ENCODE data around the gene PRSS3.

- TF ChIP-seq GABPB1 (CRISPR knock-in tag; IDR thresholded peaks at IDR 0.05), result no peak
- no peak for TF ChIP-seq SMAD3 (CRISPR knock-in tag; IDR thresholded peaks at IDR 0.05; ENCODE audit: borderline replicate concordance)
- TF ChIP-seq ZBTB43 (CRISPR knock-in tag; IDR thresholded peaks at IDR 0.05), result no peak
- TF ChIP-seq CTCF (IDR thresholded peaks at IDR 0.05), result no peak
- no peak for TF ChIP-seq AFF4 (CRISPR knock-in tag; IDR thresholded peaks at IDR 0.05; ENCODE audit: borderline replicate concordance)
These were observed 45.0 kb downstream of the PRSS3 start for GRCh38 chr9:33840381-33840780.

Measured in WTC11 (cell line).